C4-2B (cell line): ENCODE data around the gene GSG1.

Experiments
- H3K27ac ChIP-seq: fragments of 450-650 bp; 2 replicates; pipeline ENCODE4 v1.5.1; 2017
- ZFX ChIP-seq: fragments of 450-650 bp; IDR thresholded peaks from 2 replicates; pipeline ENCODE4 v1.6.1; 2017
- TF ChIP-seq, protein P1 (sequence below): fragments of 450-650 bp; conservative IDR thresholded peaks from 2 replicates; pipeline ENCODE4 v1.5.1; 2017; ENCODE audit warnings: mild to moderate bottlenecking

The GSG1 gene

DNA sequence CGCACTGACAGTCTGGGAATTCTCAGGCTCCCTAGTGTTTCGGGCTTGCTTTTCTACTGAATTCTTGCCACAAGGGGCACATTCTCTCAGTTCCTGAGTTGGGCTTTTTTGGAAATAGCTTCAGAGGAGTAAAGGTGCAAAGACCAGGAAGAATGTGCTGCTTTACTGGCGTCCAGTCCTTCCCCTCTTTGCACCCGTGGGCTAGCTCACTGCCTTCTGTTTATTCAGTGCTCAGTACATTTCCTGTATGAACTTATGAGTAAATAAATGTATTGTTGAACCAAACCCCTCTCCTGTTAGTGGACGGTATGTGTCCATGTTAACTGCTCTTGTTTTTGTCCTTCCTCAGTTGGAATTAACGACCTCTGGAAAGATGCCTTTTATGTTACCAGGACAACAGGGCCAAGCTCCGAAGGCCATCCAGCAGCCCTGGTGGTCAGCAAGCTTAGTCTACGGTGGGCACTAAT, 24.0 kb downstream of the GSG1 start:
- TF ChIP-seq, protein P1, sequence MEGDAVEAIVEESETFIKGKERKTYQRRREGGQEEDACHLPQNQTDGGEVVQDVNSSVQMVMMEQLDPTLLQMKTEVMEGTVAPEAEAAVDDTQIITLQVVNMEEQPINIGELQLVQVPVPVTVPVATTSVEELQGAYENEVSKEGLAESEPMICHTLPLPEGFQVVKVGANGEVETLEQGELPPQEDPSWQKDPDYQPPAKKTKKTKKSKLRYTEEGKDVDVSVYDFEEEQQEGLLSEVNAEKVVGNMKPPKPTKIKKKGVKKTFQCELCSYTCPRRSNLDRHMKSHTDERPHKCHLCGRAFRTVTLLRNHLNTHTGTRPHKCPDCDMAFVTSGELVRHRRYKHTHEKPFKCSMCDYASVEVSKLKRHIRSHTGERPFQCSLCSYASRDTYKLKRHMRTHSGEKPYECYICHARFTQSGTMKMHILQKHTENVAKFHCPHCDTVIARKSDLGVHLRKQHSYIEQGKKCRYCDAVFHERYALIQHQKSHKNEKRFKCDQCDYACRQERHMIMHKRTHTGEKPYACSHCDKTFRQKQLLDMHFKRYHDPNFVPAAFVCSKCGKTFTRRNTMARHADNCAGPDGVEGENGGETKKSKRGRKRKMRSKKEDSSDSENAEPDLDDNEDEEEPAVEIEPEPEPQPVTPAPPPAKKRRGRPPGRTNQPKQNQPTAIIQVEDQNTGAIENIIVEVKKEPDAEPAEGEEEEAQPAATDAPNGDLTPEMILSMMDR = peak; percentile 54
- TF ChIP-seq ZFX = no peak
- peak overlapping the region; percentile 42 for H3K27ac ChIP-seq

DNA sequence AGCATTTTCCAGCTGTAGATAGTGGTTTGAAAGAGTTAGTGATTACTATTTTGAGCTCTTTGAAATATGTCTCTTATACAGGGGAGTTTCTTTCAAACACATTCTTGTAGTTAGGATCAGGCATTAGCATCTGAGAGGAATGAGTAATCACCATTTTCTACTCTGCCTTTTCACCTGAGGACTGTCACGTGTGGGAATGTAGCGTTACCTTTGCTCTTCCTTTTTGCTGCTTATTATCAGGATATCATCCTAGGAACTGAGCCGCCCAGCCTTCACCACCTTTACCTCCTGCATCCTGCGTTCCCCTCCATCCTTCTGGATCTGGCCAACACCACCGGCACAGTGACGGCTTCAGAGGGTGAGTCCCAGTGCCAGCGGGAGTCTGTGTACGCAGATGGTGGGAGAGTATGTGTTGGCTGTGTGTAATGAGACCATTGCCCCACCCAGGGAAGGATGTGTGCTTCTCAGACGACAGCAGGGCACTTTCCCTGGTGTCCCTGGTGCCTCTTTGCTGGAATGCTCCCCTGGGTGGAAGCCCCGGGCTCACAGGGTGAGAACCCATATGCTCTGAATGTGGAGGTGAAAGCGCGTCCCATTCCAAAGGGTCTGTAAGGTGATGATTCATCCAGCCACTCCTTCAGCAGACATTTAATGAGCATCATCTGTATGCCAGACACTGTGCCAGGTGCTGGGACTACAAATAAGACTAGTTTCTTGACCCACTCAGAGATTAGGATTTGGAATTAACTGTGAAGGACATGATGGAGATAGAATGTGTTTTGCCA, 27.5 kb downstream of the GSG1 start:
- H3K27ac ChIP-seq = no peak overlapping the region
- TF ChIP-seq, protein P1 = no peak
- no peak for TF ChIP-seq ZFX

- no peak for TF ChIP-seq ZFX
- TF ChIP-seq, protein P1 = no peak
- H3K27ac ChIP-seq = no peak overlapping the region
These were observed 28.4 kb downstream of the GSG1 start for GRCh38 chr12:13075118-13075480.

DNA sequence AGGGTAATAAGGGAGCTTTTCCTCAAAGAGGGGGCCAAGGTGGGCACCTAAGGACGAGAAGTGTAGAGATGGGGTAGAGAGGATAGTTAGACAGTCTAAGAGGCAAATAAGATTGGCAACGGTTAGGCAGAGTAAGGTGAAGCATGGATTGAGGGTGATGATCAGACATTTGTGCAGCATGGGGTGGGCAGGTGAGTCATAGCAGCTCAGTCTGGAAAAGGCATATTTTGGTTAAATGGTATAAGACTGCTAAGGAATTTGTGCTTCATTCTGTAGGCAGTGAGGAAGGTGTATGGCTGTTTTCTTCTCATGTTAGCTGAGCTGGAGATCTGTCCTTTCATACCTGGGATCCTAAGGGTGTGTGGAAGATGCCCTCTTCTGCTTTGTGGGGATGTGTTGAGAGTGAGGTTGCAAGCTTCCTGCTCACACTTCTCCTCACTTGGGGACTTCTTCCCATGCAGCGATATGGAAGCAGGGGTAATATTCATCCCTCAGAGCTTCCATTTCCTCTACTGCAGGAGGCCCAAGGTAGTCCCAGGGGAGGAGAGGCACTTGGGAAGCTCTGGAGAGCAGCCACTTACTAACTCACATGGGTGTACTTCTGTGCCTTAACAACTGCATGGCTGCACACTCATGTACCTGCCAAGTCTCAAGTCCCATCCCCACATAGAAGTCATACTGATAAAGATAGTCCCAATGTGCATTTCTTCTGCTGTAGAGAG, 28.9 kb downstream of the GSG1 start:
- H3K27ac ChIP-seq = no peak overlapping the region
- TF ChIP-seq, protein P1 = no peak
- no peak for TF ChIP-seq ZFX

- TF ChIP-seq, protein P1 = no peak
- no peak for TF ChIP-seq ZFX
- H3K27ac ChIP-seq = no peak overlapping the region
These were observed 30.3 kb downstream of the GSG1 start for GRCh38 chr12:13073173-13073572.

GRCh38 chr12:13071305-13072280, 31.9 kb downstream of the GSG1 start:
- H3K27ac ChIP-seq = no peak overlapping the region
- TF ChIP-seq ZFX = no peak
- TF ChIP-seq, protein P1 = no peak
